Measurements from ENCODE around the gene ZSCAN16. TPM values are rescaled to one million over a fixed set of nuclear protein-coding genes. Genes with fewer than 3 reads are reported as not detected.
"Not testable (repeated sequence)": the region's sequence is repeated elsewhere in the genome, so short reads cannot be mapped to it uniquely, and the experiment has no call there.

Gene ZSCAN16
- total RNA-seq, 1 donor from 2014 or later = not detected

- no peaks in the 10 kb centered on the region for H3K9me3 ChIP-seq
- H3K36me3 ChIP-seq = peaks cover 7 to 21% of the 10 kb centered on the region in 2 donors
- peaks cover 3 to 9% of the 10 kb centered on the region in 2 donors for H3K4me1 ChIP-seq
These were observed 2.5 kb upstream of the ZSCAN16 start for GRCh38 chr6:28121876-28122275.

GRCh38 chr6:28122283-28122682, 2.1 kb upstream of the ZSCAN16 start:
- H3K4me1 ChIP-seq; H3K27ac ChIP-seq; H3K27me3 ChIP-seq; DNase-seq (ENCODE audit: low spot score in 2 of 2); H3K4me3 ChIP-seq; H3K9me3 ChIP-seq: not testable (repeated sequence)
- intact Hi-C loops (cut with DNase I) = loop anchor here (5.0 kb wide), 1 partner anchor 235 kb away; no protein-coding TSS in a partner anchor
- peaks cover 8 to 21% of the 10 kb centered on the region in 2 donors for H3K36me3 ChIP-seq

More at GRCh38 chr6:28121876-28122275, 2.5 kb upstream of the ZSCAN16 start:
- H3K4me3 ChIP-seq = no peak overlapping the region
- intact Hi-C loops (cut with DNase I) = loop anchor here (5.0 kb wide), 1 partner anchor 235 kb away; no protein-coding TSS in a partner anchor
- DNase-seq (ENCODE audit: low spot score in 2 of 2) = no peak
- H3K27ac ChIP-seq = no peak overlapping the region
- TF ChIP-seq CTCF (IDR thresholded peaks at IDR 0.05) = no peak
- no peaks in the 10 kb centered on the region for H3K27me3 ChIP-seq

GRCh38 chr6:28124971-28125353, 553 bp downstream of the ZSCAN16 start:
- H3K36me3 ChIP-seq = peaks cover 15 to 17% of the 10 kb centered on the region in 2 donors
- peak overlapping the region; percentile 77 to 78 for H3K27ac ChIP-seq
- TF ChIP-seq CTCF (IDR thresholded peaks at IDR 0.05) = no peak
- H3K4me3 ChIP-seq = peak overlapping the region; percentile 72 to 84
- intact Hi-C loops (cut with DNase I) = loop anchor here (5.0 kb wide), 1 partner anchor 232 kb away; no protein-coding TSS in a partner anchor
- H3K27me3 ChIP-seq = no peaks in the 10 kb centered on the region
- no peaks in the 10 kb centered on the region for H3K9me3 ChIP-seq
- H3K4me1 ChIP-seq = peaks cover 3 to 9% of the 10 kb centered on the region in 2 donors
- DNase-seq (ENCODE audit: low spot score in 2 of 2) = no peak

- DNase-seq (ENCODE audit: low spot score in 2 of 2) = no peak
- no peak for TF ChIP-seq CTCF (IDR thresholded peaks at IDR 0.05)
- H3K4me3 ChIP-seq = peak overlapping the region in 1 of 2 donors; percentile 84
- peaks cover 12 to 17% of the 10 kb centered on the region in 2 donors for H3K36me3 ChIP-seq
- no peaks in the 10 kb centered on the region for H3K9me3 ChIP-seq
- intact Hi-C loops (cut with DNase I) = no loop called here
- peaks cover 3 to 9% of the 10 kb centered on the region in 2 donors for H3K4me1 ChIP-seq
- no peaks in the 10 kb centered on the region for H3K27me3 ChIP-seq
- no peak overlapping the region for H3K27ac ChIP-seq
These were observed 992 bp downstream of the ZSCAN16 start for GRCh38 chr6:28125401-28125800.

- Histone ChIP-seq H3K27me3 (no peaks in the 10 kb centered on the region), H3K4me3 (no peak overlapping the region), H3K36me3 (peaks cover 0 to 6% of the 10 kb centered on the region in 2 donors), H3K4me1 (peaks cover 0 to 21% of the 10 kb centered on the region in 2 donors), H3K9me3 (no peaks in the 10 kb centered on the region), H3K27ac (no peak overlapping the region)
- peak in 2 of 3 experiments; percentile 9 to 18 for TF ChIP-seq CTCF (IDR thresholded peaks at IDR 0.05)
- intact Hi-C loops (cut with DNase I) = no loop called here
- DNase-seq (ENCODE audit: low spot score in 2 of 2) = no peak
These were observed 9.6 kb downstream of the ZSCAN16 start for GRCh38 chr6:28134015-28134414.

GRCh38 chr6:28134716-28135115, 10.3 kb downstream of the ZSCAN16 start:
- Histone ChIP-seq H3K4me1 (peaks cover 0 to 21% of the 10 kb centered on the region in 2 donors), H3K36me3 (peaks cover 0 to 4% of the 10 kb centered on the region in 2 donors), H3K4me3 (no peak overlapping the region), H3K27ac (no peak overlapping the region), H3K9me3 (no peaks in the 10 kb centered on the region), H3K27me3 (no peaks in the 10 kb centered on the region)
- TF ChIP-seq CTCF (IDR thresholded peaks at IDR 0.05) = no peak
- DNase-seq (ENCODE audit: low spot score in 2 of 2) = no peak
- intact Hi-C loops (cut with DNase I) = loop anchor here (5.0 kb wide), 3 partner anchors 133 to 848 kb away; partner anchors contain the start of genes ZSCAN26 and ZSCAN31
